HL-60 (cell line): ENCODE results near the gene IKZF5.

Experiments used
- CTCF ChIP-seq: IDR thresholded peaks from one replicate; pipeline ENCODE4 v1.5.1; 2011; ENCODE audit warnings: low read length, control low read depth, inconsistent platforms; ENCODE audit not compliant: insufficient read depth
- GABPA ChIP-seq: IDR thresholded peaks from 2 replicates; pipeline ENCODE4 v1.6.1; 2012; ENCODE audit warnings: low read depth
- POLR2AphosphoS5 ChIP-seq: IDR thresholded peaks from 2 replicates; pipeline ENCODE4 v1.6.1; 2012; ENCODE audit warnings: low read depth

- TF ChIP-seq CTCF (no peak), POLR2AphosphoS5 (no peak), GABPA (no peak)
Observed at GRCh38 chr10:123017421-123018165, 9.0 kb upstream of the IKZF5 start.
